LHCN-M2 (cell line): Measurements from ENCODE around the gene ISL2. TPM values are rescaled to one million over a fixed set of nuclear protein-coding genes. Genes with fewer than 3 reads are reported as not detected.

Experiments
- DNase-seq: peaks from one replicate; pipeline ENCODE4 v3.0.0-alpha.2; 2012; ENCODE audit warnings: low read depth
- total RNA-seq: library from RNA; depleted of rRNA; stranded (reverse); fragments of >200 nt; gene quantifications from 2 replicates; pipeline ENCODE4 v1.2.3, GENCODE V29; 2014; rRNA removed

Gene ISL2
- total RNA-seq, 1 experiment from 2014 or later, result 4.1 TPM

- no peak for DNase-seq
These were observed 31.6 kb downstream of the ISL2 start for GRCh38 chr15:76368122-76368621.

DNA sequence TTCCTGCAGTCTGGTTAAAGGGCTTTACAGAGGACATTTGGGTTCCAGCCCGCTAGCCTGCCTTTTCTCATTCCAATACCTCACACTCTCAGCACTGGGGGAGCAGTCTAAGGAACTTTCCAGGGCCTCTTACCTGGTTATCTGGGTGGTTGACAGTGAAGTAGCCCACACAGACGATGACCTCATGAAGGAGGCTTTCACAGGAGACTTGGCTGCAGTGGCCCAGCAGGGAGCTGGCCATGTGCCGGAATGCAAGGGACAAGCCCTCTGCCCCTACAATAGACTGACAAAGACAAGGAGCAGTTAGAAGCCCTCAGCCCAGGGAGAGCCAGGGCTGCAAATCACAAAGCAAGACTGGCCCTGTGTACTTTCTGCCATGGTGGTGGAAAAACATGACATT is 39.5 kb downstream of the ISL2 start:
- DNase-seq, result no peak

GRCh38 chr15:76376816-76377215 is 40.2 kb downstream of the ISL2 start:
- DNase-seq, result no peak

GRCh38 chr15:76377217-76377616 is 40.6 kb downstream of the ISL2 start:
- DNase-seq, result no peak

GRCh38 chr15:76377751-76378150 is 41.2 kb downstream of the ISL2 start:
- no peak for DNase-seq

- DNase-seq, result no peak
These were observed 42.1 kb downstream of the ISL2 start for GRCh38 chr15:76378691-76379090.

DNA sequence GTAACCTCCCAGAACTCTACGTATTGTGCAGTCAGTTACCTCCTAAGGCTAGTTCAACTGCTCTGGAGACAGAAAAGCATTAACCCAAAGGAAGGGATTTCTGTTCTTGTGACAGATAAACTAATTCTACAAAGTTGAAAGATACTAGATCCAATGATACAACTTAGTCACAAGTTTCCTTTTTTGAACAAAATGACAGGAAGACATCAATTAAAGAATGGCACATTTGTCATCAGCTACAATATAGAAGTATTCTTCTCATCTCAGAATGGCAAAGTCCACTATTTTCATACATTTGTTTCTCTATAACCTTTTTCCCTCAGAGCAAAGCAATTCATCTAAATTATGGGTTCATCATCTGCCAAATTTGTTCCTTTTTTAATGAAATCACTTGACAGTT is 43.7 kb downstream of the ISL2 start:
- no peak for DNase-seq

DNA sequence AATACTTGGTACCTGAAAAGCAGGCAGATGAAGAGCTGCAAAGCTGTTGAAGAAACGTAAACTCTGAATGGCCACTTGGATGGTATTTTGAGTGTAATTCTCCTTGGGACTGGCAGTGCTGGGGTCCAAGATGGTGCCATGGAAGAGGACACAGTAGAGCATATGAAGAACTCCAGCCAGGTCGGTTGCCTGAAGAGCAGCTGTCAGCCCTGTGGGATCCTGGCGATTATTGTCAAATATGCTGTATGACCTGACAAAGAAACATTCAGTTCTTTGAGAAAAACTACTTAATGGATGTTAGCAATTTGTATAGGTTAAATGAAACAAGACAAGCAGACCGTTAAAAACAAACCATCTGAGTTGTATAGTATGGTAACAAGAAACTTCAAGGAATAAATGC is 44.8 kb downstream of the ISL2 start:
- DNase-seq, result no peak

DNA sequence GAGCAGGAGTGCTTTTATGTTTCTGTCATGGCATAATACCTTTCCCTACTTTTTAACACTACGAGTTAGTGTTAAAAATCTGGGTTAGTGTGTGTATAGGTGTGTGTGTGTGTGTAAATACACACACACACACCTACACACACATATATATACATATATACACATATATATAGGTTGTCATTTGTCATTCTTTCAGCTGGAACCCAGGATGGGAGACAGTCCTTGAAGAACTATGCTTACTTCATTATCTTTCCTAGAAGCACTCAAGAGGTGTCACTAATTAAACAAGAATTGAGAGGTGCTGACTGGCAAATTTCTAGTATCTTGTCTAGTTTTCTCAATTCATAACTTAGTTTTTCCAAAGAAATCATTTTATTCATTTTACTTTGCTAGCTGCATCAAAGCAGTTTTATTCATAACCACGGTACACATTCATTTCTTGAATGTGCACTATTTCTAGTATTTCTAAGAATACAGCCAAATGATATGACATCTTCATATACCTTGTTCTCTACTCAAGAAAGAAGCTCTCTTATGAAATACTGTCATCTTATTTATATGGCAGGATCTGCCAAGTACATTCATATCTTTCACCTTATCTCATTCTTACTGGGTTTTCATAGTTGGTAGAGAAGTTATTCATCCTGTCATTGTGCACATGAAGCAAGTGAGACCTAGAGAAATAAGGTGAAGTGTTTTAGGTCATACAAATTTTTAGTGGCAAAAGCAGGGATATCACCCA is 46.6 kb downstream of the ISL2 start:
- no peak for DNase-seq

GRCh38 chr15:76384409-76384808 is 47.8 kb downstream of the ISL2 start:
- DNase-seq, result no peak

- DNase-seq, result no peak
These were observed 49.6 kb downstream of the ISL2 start for GRCh38 chr15:76386178-76386577.

DNA sequence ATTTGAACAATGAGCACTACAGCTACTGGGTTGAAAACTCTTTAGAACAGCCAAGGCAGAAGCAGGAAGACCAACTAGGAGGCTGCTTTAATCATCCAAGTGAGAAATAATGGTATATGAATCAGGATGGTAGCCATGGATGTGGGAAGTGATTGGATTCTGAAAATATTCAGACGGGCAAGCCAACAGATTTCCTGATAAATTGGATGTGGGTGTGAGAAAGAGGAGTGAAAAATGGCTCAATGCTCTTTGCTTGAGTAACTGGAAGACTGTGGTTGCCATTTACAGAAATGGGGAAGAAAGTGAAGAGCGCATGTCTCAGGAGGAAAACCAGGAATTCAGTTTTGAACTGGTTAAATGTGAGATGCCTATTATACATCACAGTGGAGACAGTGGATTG is 50.4 kb downstream of the ISL2 start:
- DNase-seq, result no peak

DNA sequence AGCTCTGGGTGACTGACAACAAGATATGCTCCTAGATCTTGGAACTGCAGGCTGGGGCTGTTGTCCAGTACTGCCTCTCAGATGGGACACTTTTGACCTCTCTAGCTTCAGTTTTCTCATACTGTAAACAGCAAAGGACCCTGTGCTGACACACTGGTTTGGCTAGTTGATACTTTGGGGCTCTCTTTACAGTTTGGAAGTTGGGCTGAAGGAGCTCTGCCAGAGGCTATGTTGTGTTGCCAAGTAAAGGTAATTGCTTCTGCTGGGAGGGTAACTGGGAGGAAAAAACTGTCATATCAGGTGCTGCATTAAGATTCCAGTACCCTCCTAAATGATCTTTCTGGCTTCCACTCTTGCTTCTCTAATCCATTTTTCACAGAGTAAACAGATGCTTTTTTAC is 54.0 kb downstream of the ISL2 start:
- no peak for DNase-seq

DNA sequence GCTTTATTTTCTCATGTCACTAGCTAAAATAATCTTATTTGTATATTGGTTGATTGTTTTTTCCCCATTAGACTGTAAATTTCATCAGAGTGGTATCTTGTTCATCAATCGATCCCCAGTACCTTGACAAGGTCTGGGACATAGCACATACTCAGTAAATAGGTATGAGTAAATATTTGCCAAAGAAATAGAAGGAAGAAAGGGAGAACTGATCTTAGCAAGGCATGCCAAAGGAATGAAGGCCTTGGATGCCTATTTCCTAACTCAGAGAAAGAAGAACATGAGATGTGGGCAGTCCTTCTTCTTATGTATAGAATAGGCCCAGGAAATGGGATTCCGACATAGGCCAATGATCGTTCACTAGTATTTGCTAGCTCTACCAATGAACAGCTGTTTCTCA is 54.7 kb downstream of the ISL2 start:
- no peak for DNase-seq

GRCh38 chr15:76391847-76392246 is 55.3 kb downstream of the ISL2 start:
- DNase-seq, result peak; percentile 29

Other genes with a start within 250 kb of the ISL2 start
- gene ETFA, start 25.3 kb upstream of the ISL2 start, total RNA-seq, result 72.8 and 76.8 TPM in 2 replicates